SHP77 (cell line): Measurements from ENCODE around the gene RHCE.
A peak's percentile ranks its signal among the peaks of the same experiment; 100 is the strongest.
"Not testable (repeated sequence)": the region's sequence is repeated elsewhere in the genome, so short reads cannot be mapped to it uniquely, and the experiment has no call there.

Experiments used
- DNase-seq, 2 experiments: peaks; one replicate each; lab custom pipeline; 2025; lab: John Stamatoyannopoulos, UW

The RHCE gene

DNA sequence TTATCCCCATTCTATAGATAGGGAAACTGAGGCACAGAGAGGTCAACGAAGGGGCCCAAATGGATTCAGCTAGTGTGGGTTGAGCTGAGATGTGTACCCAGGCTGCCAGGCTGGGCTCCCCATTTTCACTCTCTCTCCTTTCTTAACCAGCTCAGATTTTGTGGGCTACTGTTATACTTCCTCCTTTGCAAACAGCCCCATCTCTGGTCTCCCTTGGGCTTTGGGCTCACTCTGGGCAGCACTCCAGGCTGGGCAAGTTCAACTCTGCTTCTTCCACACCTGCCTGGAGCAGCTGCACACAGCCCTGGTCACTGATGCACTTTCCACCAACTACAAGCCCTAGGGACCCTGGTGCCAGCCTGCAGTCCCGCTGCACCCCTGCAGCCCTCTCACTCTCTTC is 22.5 kb downstream of the RHCE start:
- not testable (repeated sequence) for DNase-seq

- DNase-seq: not testable (repeated sequence)
Measured at GRCh38 chr1:25397549-25397948, 23.1 kb downstream of the RHCE start.

DNA sequence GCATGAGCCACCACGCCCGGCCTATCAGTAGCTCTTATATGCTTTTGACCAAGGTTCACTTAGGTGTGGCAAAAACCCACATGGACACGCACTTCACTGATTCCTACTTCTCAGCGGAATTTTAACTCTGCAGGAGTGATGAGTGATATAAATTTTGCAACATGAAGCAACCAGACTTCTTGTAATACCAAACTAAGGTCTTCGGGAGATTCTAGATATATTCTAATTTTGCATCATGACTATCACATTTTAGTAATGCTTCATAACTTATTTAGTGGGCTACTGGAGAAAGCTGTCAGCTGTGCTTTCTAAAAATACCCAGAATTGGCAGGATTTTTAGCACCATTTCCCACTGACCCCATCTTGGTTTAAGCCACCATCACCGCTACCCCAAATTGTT is 27.8 kb downstream of the RHCE start:
- no peak for DNase-seq

GRCh38 chr1:25389721-25390120 is 30.9 kb downstream of the RHCE start:
- DNase-seq: not testable (repeated sequence)

GRCh38 chr1:25388691-25389090 is 31.9 kb downstream of the RHCE start:
- peak; percentile 49 to 70 for DNase-seq

- DNase-seq: not testable (repeated sequence)
Measured at GRCh38 chr1:25387096-25387495, 33.5 kb downstream of the RHCE start.

DNA sequence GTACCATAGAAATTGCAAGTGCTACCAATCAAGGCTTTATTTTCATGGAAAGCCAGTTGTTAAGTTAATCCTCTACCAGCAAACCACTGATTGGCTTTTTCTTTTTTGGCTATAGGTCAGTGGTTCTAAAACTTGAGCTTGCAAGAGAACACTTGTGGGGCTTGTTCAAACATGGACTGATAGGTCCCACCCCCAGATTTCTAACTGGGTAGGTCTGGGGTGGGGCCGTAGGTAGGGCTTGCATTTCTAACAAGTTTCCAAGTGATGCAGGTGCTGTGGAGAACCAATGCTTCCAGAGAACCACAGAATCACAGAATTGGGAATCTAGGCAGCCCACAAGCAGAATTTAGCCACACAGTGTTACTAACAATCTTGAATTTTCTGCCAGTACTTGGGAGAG is 36.8 kb downstream of the RHCE start:
- not testable (repeated sequence) for DNase-seq

GRCh38 chr1:25383090-25383489 is 37.5 kb downstream of the RHCE start:
- not testable (repeated sequence) for DNase-seq

GRCh38 chr1:25382543-25382942 is 38.1 kb downstream of the RHCE start:
- DNase-seq: not testable (repeated sequence)

GRCh38 chr1:25378367-25378766 is 42.3 kb downstream of the RHCE start:
- DNase-seq: not testable (repeated sequence)

DNA sequence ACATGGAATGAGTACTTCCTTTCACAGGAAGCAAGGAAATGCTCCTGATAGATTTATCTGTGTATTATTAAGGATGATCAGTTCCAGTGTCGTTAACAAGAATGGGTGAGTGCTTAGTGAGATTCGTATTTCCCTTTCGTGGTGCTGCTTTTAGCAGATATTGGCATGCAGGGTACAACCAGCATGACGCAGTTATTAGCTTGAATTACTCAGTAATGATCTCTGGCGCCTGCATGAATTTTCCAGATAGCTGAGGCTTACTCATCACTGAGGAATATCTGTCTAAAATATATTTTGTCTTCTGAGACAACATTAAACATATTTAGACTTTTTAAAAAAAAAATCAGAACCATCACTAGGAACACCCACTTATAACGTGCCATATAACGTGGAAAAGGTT is 48.9 kb downstream of the RHCE start:
- DNase-seq: not testable (repeated sequence)

GRCh38 chr1:25369691-25370271 is 50.8 kb downstream of the RHCE start:
- not testable (repeated sequence) for DNase-seq

DNA sequence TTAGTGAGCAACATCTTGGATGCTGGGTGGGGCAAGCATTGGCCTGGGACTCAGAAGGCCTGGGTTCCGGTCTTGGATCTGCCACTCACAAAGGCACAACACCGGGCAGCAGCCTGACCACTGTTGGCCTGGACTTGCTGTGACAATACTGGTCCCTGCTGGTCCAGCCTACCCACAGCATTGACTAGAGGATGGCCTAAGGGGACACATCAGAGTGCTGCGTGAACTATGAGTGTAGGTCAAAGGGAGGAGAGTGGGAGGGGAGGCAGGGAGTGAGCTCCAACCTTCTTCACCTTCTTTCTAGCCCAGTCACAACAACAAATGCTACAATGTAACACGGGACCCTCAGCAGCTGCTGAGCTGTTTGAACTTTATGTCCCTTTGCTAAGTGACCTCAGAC is 51.4 kb downstream of the RHCE start:
- no peak for DNase-seq

DNA sequence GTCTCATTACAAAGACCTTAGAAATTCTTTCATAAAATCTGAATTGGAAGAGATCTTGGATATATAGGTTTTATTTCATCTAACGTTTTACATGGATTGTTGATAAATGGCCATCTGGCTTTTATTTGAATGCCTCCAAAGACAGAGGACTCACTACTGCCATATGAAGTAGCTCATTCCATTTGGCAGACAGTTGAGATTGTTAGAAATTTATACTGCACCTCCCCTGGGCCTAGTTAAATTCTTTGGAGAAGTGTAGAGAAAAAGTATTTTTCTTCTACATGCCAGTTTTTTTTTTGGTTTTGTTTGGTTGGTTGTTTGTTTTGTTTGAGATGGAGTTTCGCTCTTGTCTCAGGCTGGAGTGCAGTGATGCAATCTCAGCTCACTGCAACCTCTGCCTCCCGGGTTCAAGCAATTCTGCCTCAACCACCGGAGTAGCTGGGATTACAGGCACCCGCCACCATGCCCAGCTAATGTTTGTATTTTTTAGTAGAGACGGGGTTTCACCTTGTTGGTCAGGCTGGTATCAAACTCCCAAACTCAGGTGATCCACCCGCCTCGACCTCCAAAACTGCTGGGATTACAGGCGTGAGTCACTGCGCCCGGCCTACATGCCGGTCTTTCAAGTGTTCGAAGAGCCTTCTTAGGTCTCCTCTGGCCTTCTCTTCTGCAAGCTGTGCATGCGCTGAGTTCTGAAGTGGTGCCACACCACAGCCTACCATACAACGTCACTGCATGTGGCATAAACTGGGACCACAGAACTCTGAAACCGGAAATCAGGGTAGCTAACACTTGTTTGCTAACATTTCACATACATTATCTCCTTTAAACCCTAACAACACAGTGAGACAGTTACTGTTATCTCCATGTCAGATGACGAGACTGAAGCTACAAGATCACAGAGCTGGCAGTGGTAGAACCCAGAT is 57.7 kb downstream of the RHCE start:
- not testable (repeated sequence) for DNase-seq

DNA sequence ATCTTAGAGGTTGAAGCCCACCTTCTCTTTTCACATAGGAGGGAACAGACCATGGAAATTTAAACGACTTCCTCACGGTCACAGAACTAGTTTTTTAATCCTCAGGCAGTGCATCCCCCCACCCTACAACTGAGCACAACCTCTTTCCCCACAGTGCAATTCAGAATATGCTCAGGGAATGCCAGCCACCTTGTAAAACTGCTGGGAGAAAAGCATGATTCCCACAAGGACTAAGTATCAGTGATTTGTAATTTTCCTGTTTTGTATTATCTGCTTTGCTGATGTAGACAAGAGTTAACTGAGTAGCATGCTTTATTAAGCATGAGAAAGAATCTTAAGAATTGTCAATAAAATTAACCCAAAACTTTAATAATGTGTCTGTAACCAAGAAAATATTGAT is 58.7 kb downstream of the RHCE start:
- no peak for DNase-seq

GRCh38 chr1:25360596-25361581 is 59.7 kb downstream of the RHCE start:
- DNase-seq: no peak

GRCh38 chr1:25356848-25357247 is 63.8 kb downstream of the RHCE start:
- no peak for DNase-seq

DNA sequence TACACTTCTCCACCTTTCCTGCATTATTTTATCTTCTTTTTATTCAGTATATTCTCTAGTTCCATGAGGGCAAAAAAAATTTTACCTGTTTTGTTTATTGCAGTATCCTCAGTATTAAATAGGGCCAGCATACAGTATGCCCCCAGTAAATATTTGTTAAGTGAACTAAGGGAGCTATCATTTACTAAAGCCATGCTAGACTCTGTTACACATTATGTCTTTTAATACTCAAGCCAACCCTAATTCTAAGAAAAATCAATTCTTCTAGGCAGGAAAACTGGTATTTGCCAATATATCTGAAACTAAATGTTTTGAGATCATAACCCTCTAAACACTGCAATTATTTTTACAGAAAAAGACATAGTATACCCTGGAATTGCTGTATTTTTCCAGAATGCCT is 64.2 kb downstream of the RHCE start:
- DNase-seq: no peak

- no peak for DNase-seq
Measured at GRCh38 chr1:25355841-25356395, 64.7 kb downstream of the RHCE start.

GRCh38 chr1:25349606-25350005 is 71.0 kb downstream of the RHCE start:
- DNase-seq: no peak

GRCh38 chr1:25347556-25347955 is 73.1 kb downstream of the RHCE start:
- no peak for DNase-seq

GRCh38 chr1:25343872-25344271 is 76.8 kb downstream of the RHCE start:
- no peak for DNase-seq
